K562 treated with DMSO at 1 percent for 4 hours (cell line): Measurements from ENCODE around the gene YIPF7. TPM values are rescaled to one million over a fixed set of nuclear protein-coding genes. Genes with fewer than 3 reads are reported as not detected.

Experiments used
- total RNA-seq: library from RNA; unstranded; fragments of 300-600 nt; gene quantifications from 2 replicates; pipeline ENCODE4 v1.2.3, GENCODE V29; 2022; ENCODE audit not compliant: insufficient read depth

The YIPF7 gene
- total RNA-seq: not detected in 2 replicates

DNA sequence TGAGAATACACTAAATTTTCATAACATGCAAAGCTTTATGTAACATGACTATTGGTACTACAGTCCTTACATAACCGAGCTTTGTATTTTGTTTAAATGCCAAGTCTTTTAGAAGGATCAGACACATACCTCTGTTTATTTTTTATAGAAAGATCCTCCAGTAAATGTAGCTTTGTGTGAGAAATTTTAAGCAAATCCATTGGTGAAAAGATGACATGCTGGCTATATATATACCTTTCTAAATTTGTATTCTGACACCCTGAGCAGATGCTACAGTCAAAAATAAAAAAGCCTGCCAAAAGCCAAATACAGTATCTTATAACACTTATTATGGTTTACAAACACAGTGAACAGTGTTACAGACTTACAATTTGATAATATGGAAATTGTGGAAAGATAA is at the start of gene YIPF7:
TSS of gene YIPF7 (minus strand) at position 201 of the 400 bp plus-strand sequence. CDS start 1,525 bp downstream, outside the sequence.

DNA sequence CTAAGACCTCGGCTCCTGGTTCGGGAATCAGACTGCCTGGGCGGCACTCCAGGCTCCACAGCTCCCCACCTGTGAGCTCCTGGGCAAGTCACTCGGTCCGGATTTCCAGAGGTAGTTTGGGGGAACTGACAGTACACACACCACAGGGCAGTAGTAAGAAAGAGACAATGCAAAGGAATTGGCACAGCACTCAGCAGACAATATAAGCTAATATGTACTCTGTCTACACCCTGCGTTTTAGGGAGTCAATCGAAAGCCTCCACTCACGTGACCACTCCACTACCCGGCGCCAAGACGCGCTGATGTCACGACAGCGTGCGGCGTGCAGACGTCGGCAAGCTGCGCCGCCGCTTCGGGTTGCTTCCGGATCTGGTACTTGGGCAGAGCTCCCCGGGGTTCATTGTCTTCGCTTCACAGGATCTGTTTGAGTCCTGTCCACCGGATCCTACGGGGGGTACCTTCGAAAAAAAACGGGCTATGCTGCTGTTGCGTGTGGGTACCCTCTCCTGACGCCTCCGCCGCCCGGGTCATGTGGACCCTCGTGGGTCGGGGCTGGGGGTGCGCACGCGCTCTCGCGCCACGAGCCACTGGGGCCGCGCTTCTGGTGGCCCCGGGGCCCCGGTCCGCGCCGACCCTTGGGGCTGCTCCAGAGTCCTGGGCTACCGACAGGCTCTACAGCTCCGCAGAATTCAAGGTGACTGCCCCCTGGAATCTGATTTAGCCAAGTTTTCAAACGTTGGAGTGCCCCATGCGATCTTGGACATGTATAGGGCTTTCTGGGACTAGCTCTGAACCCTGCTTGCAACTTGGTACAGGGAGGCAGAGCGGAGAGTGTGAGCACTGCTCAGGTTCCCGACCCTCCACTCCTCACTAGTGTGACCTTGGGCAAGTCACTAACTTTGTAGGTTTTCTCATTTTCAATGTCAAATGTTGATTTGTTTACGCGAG is 26.9 kb upstream of the YIPF7 start, which contains the start of gene GUF1:
TSS of gene GUF1 (plus strand) at position 327 of the 948 bp plus-strand sequence. CDS start at position 530, 203 bp downstream.

Other genes starting within 250 kb of the YIPF7 start
- gene KCTD8, start 202.8 kb downstream of the YIPF7 start, total RNA-seq: not detected in 2 replicates
- 5.5 and 11.0 TPM in 2 replicates for gene GUF1, start 26.8 kb upstream of the YIPF7 start, total RNA-seq
- 7.3 and 8.6 TPM in 2 replicates for gene GNPDA2, start 74.9 kb upstream of the YIPF7 start, total RNA-seq